Panc1 (cell line): ENCODE results near the gene TBC1D2B.
"Not testable (repeated sequence)": the region's sequence is repeated elsewhere in the genome, so short reads cannot be mapped to it uniquely, and the experiment has no call there.

Experiments
- POLR2AphosphoS5 ChIP-seq: IDR thresholded peaks from 2 replicates; pipeline ENCODE4 v1.6.1; 2012; ENCODE audit warnings: mild to moderate bottlenecking, low read depth, low read length, moderate library complexity
- REST ChIP-seq, 2 experiments: IDR thresholded peaks; 2 replicates each; pipeline ENCODE4 v1.6.1; 2011 to 2012; ENCODE audit warnings: low read depth in 2 of 2, control low read depth in 1 of 2, low read length in 1 of 2, mild to moderate bottlenecking in 1 of 2, moderate library complexity in 1 of 2; ENCODE audit not compliant: insufficient read depth in 1 of 2
- TF ChIP-seq, protein P1 (sequence below): fragments of 450-650 bp; IDR thresholded peaks from 2 replicates; pipeline ENCODE4 v1.5.1; 2017; ENCODE audit warnings: mild to moderate bottlenecking

DNA sequence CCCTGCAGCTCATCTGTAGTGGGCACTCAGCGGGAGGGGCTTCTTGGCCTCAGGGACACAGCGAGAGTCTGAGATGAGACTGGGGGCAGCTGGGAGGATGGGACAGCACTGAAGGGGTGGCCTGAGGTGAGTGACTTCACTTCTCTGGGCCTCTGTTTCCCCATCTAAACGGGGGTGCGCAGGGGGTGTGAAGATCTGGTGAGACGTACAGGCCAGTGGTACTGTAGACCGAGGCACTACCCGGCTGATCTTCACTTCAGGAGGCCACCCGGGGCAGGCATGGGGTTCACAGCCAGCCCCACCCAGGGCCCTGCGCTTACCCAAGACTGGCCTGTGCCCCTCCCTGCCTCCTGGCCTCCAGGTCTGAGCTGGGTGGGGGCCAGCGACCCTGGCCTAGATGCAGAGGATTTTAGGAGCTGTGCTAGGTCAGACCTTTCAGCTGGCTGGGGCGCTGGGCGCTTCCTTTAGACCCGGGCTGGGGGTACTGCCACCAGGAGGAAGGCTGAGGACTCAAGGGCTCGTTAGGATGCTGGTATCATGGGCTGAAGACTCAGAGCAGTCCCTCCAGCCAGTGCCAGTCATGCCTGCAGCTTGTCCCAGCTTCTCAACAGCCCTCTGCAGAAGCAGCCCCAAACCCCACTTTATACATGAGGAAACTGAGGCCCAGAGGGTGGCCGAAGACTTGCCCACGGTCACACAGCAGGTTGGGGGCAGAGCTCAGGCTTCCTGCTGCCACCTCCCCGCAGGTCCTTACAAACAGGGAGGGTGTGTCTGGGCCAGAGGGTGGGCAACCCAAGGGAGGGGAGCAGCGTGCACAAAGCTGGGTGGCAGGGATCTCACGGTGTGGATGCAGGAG lies 99.4 kb downstream of the TBC1D2B start:
- TF ChIP-seq POLR2AphosphoS5; REST (IDR thresholded peaks at IDR 0.05; ENCODE audit: insufficient read depth in 1 of 2, low read depth in 2 of 2, low read length in 1 of 2): not testable (repeated sequence)
- TF ChIP-seq, protein P1, sequence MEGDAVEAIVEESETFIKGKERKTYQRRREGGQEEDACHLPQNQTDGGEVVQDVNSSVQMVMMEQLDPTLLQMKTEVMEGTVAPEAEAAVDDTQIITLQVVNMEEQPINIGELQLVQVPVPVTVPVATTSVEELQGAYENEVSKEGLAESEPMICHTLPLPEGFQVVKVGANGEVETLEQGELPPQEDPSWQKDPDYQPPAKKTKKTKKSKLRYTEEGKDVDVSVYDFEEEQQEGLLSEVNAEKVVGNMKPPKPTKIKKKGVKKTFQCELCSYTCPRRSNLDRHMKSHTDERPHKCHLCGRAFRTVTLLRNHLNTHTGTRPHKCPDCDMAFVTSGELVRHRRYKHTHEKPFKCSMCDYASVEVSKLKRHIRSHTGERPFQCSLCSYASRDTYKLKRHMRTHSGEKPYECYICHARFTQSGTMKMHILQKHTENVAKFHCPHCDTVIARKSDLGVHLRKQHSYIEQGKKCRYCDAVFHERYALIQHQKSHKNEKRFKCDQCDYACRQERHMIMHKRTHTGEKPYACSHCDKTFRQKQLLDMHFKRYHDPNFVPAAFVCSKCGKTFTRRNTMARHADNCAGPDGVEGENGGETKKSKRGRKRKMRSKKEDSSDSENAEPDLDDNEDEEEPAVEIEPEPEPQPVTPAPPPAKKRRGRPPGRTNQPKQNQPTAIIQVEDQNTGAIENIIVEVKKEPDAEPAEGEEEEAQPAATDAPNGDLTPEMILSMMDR = not testable (repeated sequence)
